ENCODE results near the gene CLEC20A. TPM values are rescaled to one million over a fixed set of nuclear protein-coding genes. Genes with fewer than 3 reads are reported as not detected.

Gene CLEC20A
- total RNA-seq, 1 experiment from 2014 or later: not detected

GRCh38 chr1:178436899-178437298, 59.9 kb downstream of the CLEC20A start:
- Mint-ChIP-seq H3K36me3 (ENCODE audit: insufficient read depth, unreplicated experiment) (peaks cover 5% of the 10 kb centered on the region), H3K4me1 (ENCODE audit: low read depth, unreplicated experiment) (no peaks in the 10 kb centered on the region), H3K27me3 (ENCODE audit: insufficient read depth, unreplicated experiment) (no peaks in the 10 kb centered on the region), H3K27ac (ENCODE audit: unreplicated experiment) (no peak overlapping the region), H3K4me3 (ENCODE audit: unreplicated experiment) (no peak overlapping the region), H3K9me3 (ENCODE audit: unreplicated experiment) (no peaks in the 10 kb centered on the region)
- no peak for TF ChIP-seq CTCF (IDR thresholded peaks at IDR 0.05; ENCODE audit: insufficient read depth in 1 of 2, low read depth in 1 of 2, low read length in 1 of 2, severe bottlenecking in 1 of 2, unreplicated experiment in 1 of 2)
- CTCF ChIA-PET: no interaction called here
- BruUV-seq (replicated peaks): no TSS peak
- Histone ChIP-seq H3K27me3 (replicated peaks; ENCODE audit: control insufficient read depth, insufficient read depth, low read length) (no peaks in the 10 kb centered on the region), H3K36me3 (ENCODE audit: control insufficient read depth, insufficient read depth, low read length) (no peaks in the 10 kb centered on the region), H3K9me3 (no peaks in the 10 kb centered on the region), H3K4me1 (no peaks in the 10 kb centered on the region; the same call in 1 of the 2 replicates), H3K4me3 (ENCODE audit: low read depth, low read length) (no peak overlapping the region)
- intact Hi-C loops (cut with micrococcal nuclease; ENCODE audit: unreplicated experiment): no loop called here
- DNase-seq: no peak
- POLR2A ChIA-PET: no interaction called here

GRCh38 chr1:178434899-178435435, 61.8 kb downstream of the CLEC20A start:
- Mint-ChIP-seq H3K27me3 (ENCODE audit: insufficient read depth, unreplicated experiment) (no peaks in the 10 kb centered on the region), H3K4me3 (ENCODE audit: unreplicated experiment) (no peak overlapping the region), H3K9me3 (ENCODE audit: unreplicated experiment) (no peaks in the 10 kb centered on the region), H3K36me3 (ENCODE audit: insufficient read depth, unreplicated experiment) (no peaks in the 10 kb centered on the region), H3K27ac (ENCODE audit: unreplicated experiment) (no peak overlapping the region), H3K4me1 (ENCODE audit: low read depth, unreplicated experiment) (no peaks in the 10 kb centered on the region)
- no peak overlapping the region for H3K4me3 ChIP-seq (ENCODE audit: low read depth, low read length)
- no peak for TF ChIP-seq CTCF (IDR thresholded peaks at IDR 0.05; ENCODE audit: insufficient read depth in 1 of 2, low read depth in 1 of 2, low read length in 1 of 2, severe bottlenecking in 1 of 2, unreplicated experiment in 1 of 2)
- no TSS peak for BruUV-seq (replicated peaks)
- DNase-seq: no peak
- no peaks in the 10 kb centered on the region for H3K27me3 ChIP-seq (replicated peaks; ENCODE audit: control insufficient read depth, insufficient read depth, low read length)
- no peaks in the 10 kb centered on the region; the same call in 1 of the 2 replicates for H3K4me1 ChIP-seq
- POLR2A ChIA-PET: interaction anchor here (0.8 kb wide), 1 partner anchor 9 kb away, joined by 3 read pairs; no protein-coding TSS in a partner anchor
- H3K9me3 ChIP-seq: no peaks in the 10 kb centered on the region
- H3K36me3 ChIP-seq (ENCODE audit: control insufficient read depth, insufficient read depth, low read length): no peaks in the 10 kb centered on the region
- CTCF ChIA-PET: interaction anchor here (1.4 kb wide), 1 partner anchor 124 kb away, joined by 5 read pairs; no protein-coding TSS in a partner anchor
- intact Hi-C loops (cut with micrococcal nuclease; ENCODE audit: unreplicated experiment): no loop called here

- TF ChIP-seq CTCF (IDR thresholded peaks at IDR 0.05; ENCODE audit: insufficient read depth in 1 of 2, low read depth in 1 of 2, low read length in 1 of 2, severe bottlenecking in 1 of 2, unreplicated experiment in 1 of 2): no peak
- H3K27ac Mint-ChIP-seq (ENCODE audit: unreplicated experiment): no peak overlapping the region
- POLR2A ChIA-PET: interaction anchor here (0.6 to 0.8 kb wide), 2 partner anchors 9 to 89 kb away, joined by 3 read pairs; no protein-coding TSS in a partner anchor
These were observed 62.4 kb downstream of the CLEC20A start for GRCh38 chr1:178434360-178434759.

More at GRCh38 chr1:178434360-178434759, 62.4 kb downstream of the CLEC20A start:
- Mint-ChIP-seq H3K27me3 (ENCODE audit: insufficient read depth, unreplicated experiment) (no peaks in the 10 kb centered on the region), H3K36me3 (ENCODE audit: insufficient read depth, unreplicated experiment) (no peaks in the 10 kb centered on the region), H3K4me3 (ENCODE audit: unreplicated experiment) (no peak overlapping the region), H3K4me1 (ENCODE audit: low read depth, unreplicated experiment) (no peaks in the 10 kb centered on the region), H3K9me3 (ENCODE audit: unreplicated experiment) (no peaks in the 10 kb centered on the region)
- Histone ChIP-seq H3K9me3 (no peaks in the 10 kb centered on the region), H3K4me3 (ENCODE audit: low read depth, low read length) (no peak overlapping the region), H3K36me3 (ENCODE audit: control insufficient read depth, insufficient read depth, low read length) (no peaks in the 10 kb centered on the region), H3K27me3 (replicated peaks; ENCODE audit: control insufficient read depth, insufficient read depth, low read length) (no peaks in the 10 kb centered on the region), H3K4me1 (no peaks in the 10 kb centered on the region; the same call in 1 of the 2 replicates)
- DNase-seq: no peak
- CTCF ChIA-PET: interaction anchor here (1.4 kb wide), 1 partner anchor 124 kb away, joined by 5 read pairs; no protein-coding TSS in a partner anchor
- BruUV-seq (replicated peaks): no TSS peak
- intact Hi-C loops (cut with micrococcal nuclease; ENCODE audit: unreplicated experiment): no loop called here

Other genes starting within 250 kb of the CLEC20A start
- gene TEX35, start 16.1 kb upstream of the CLEC20A start, total RNA-seq (2022): not detected in 2 replicates
- gene RALGPS2, start 228.3 kb upstream of the CLEC20A start, total RNA-seq (2022): 26.1 and 38.6 TPM in 2 replicates

Measured in Caco-2 (cell line).